SU-DHL-6 (cell line): ENCODE measurements around the gene ABCB1.

Source experiments
- H2AFZ ChIP-seq: fragments of 200-600 bp; sonication (generic); 2 replicates; pipeline ENCODE4 v1.6.1; 2014; ENCODE audit warnings: low read depth, mild to moderate bottlenecking, moderate library complexity, mixed read lengths, antibody characterized with exemption, low read length; ENCODE audit not compliant: severe bottlenecking
- H3F3A ChIP-seq: fragments of 200-600 bp; shearing (Covaris generic); 2 replicates; pipeline ENCODE4 v1.6.0; 2016; ENCODE audit warnings: antibody characterized with exemption, mild to moderate bottlenecking; ENCODE audit not compliant: insufficient read depth
- H3K27ac ChIP-seq: fragments of 200-600 bp; sonication (generic); 2 replicates; pipeline ENCODE4 v1.5.1; 2016; ENCODE audit warnings: low read depth, mild to moderate bottlenecking, low read length, moderate library complexity, mixed read lengths
- H3K27me3 ChIP-seq: fragments of 200-600 bp; sonication (generic), shearing (Covaris generic); 2 replicates; pipeline ENCODE4 v1.6.0; 2014; ENCODE audit warnings: mild to moderate bottlenecking, low read length
- H3K36me3 ChIP-seq: fragments of 200-600 bp; sonication (generic); 2 replicates; pipeline ENCODE4 v1.6.1; 2014; ENCODE audit warnings: mild to moderate bottlenecking, low read length, mixed read lengths
- H3K4me2 ChIP-seq: fragments of 300-600, 200-600 bp; shearing (Covaris generic), sonication (generic); 2 replicates; pipeline ENCODE4 v1.6.0; 2014; ENCODE audit warnings: low read length, low read depth, mild to moderate bottlenecking; ENCODE audit not compliant: poor library complexity, severe bottlenecking
- H3K4me3 ChIP-seq: fragments of 200-600 bp; sonication (generic); 2 replicates; pipeline ENCODE4 v1.5.1; 2014; ENCODE audit warnings: antibody characterized with exemption, low read length, mild to moderate bottlenecking, mixed read lengths; ENCODE audit not compliant: insufficient read depth, poor library complexity, severe bottlenecking
- H3K79me2 ChIP-seq: fragments of 200-600 bp; sonication (generic); 2 replicates; pipeline ENCODE4 v1.6.1; 2014; ENCODE audit warnings: mild to moderate bottlenecking, low read length, moderate library complexity; ENCODE audit not compliant: insufficient read depth
- H3K9ac ChIP-seq: fragments of 200-600 bp; sonication (generic); 2 replicates; pipeline ENCODE4 v1.7.0; 2014; ENCODE audit warnings: mild to moderate bottlenecking, low read length
- H3K9me2 ChIP-seq: fragments of 200-600 bp; sonication (generic); replicated peaks from 2 replicates; pipeline ENCODE4 v1.6.1; 2014; ENCODE audit warnings: low read length; ENCODE audit not compliant: insufficient read depth
- H3K9me3 ChIP-seq: fragments of 200-600 bp; sonication (generic); 2 replicates; pipeline ENCODE4 v1.6.1; 2014; ENCODE audit warnings: low read length, mixed read lengths; ENCODE audit not compliant: insufficient read depth
- H4K20me1 ChIP-seq: fragments of 200-600 bp; sonication (generic); 2 replicates; pipeline ENCODE4 v1.6.1; 2014; ENCODE audit warnings: low read depth, mild to moderate bottlenecking, antibody characterized with exemption, low read length, moderate library complexity, mixed read lengths
- EZH2phosphoT487 ChIP-seq: fragments of 200-600 bp; sonication (generic), shearing (Covaris generic); conservative IDR thresholded peaks from 2 replicates; pipeline ENCODE4 v1.6.1; 2018; ENCODE audit warnings: mild to moderate bottlenecking, antibody characterized with exemption, low read length, moderate library complexity, mixed read lengths
- TF ChIP-seq, protein P1 (sequence below): fragments of 200-600 bp; sonication (generic); IDR thresholded peaks from one replicate; pipeline ENCODE4 v1.5.1; 2017; ENCODE audit warnings: antibody characterized with exemption, mild to moderate bottlenecking, low read length, moderate library complexity; ENCODE audit not compliant: insufficient read depth, poor library complexity, severe bottlenecking

Gene ABCB1

DNA sequence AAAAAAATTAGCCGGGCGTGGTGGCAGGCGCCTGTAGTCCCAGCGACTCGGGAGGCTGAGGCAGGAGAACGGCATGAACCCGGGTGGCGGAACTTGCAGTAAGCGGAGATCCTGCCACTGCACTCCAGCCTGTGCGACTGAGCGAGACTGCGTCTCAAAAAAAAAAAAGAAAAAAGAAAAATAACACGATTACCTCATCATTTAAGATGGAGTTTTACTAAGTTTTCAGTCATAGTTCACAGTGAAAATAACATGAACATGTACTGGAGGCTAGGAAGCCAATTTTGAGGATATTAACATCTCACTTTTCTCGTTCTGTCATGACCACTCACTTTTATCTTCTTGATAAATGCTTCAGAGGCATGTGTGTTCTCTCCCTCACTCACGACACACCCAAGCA lies 24.4 kb upstream of the ABCB1 start:
- Histone ChIP-seq H3F3A (no peaks in the 10 kb centered on the region), H3K27ac (no peak overlapping the region), H3K9me2 (no peaks in the 10 kb centered on the region), H3K9ac (no peak overlapping the region), H4K20me1 (peaks cover 8% of the 10 kb centered on the region; the same call in 1 of the 2 replicates), H2AFZ (no peak overlapping the region), H3K27me3 (no peaks in the 10 kb centered on the region), H3K36me3 (no peaks in the 10 kb centered on the region), H3K79me2 (no peaks in the 10 kb centered on the region), H3K4me2 (no peak overlapping the region), H3K9me3 (no peaks in the 10 kb centered on the region), H3K4me3 (no peak overlapping the region)
- TF ChIP-seq EZH2phosphoT487 = no peak
- TF ChIP-seq, protein P1, sequence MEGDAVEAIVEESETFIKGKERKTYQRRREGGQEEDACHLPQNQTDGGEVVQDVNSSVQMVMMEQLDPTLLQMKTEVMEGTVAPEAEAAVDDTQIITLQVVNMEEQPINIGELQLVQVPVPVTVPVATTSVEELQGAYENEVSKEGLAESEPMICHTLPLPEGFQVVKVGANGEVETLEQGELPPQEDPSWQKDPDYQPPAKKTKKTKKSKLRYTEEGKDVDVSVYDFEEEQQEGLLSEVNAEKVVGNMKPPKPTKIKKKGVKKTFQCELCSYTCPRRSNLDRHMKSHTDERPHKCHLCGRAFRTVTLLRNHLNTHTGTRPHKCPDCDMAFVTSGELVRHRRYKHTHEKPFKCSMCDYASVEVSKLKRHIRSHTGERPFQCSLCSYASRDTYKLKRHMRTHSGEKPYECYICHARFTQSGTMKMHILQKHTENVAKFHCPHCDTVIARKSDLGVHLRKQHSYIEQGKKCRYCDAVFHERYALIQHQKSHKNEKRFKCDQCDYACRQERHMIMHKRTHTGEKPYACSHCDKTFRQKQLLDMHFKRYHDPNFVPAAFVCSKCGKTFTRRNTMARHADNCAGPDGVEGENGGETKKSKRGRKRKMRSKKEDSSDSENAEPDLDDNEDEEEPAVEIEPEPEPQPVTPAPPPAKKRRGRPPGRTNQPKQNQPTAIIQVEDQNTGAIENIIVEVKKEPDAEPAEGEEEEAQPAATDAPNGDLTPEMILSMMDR = no peak

DNA sequence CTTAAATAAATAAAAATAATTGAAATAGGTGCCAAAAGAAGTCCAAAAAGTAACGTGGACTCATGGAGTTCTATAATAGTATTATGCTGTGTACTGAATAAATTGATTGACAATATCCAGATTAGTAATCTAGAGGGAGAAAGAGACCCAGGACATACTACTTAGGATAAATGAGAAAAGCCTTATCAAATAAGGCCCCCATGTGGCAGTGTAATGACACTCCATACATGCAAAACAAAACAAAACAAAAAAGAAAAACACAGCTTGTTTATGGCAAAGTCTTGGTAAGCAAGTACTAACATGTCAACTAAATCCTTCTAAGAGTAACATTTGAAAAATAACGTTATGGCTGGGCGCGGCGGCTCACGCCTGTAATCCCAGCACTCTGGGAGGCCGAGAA lies 23.9 kb upstream of the ABCB1 start:
- H2AFZ ChIP-seq = no peak overlapping the region
- H3K4me3 ChIP-seq = no peak overlapping the region
- no peaks in the 10 kb centered on the region for H3K9me3 ChIP-seq
- H3K4me2 ChIP-seq = no peak overlapping the region
- H4K20me1 ChIP-seq = peaks cover 8% of the 10 kb centered on the region; the same call in 1 of the 2 replicates
- H3K27me3 ChIP-seq = no peaks in the 10 kb centered on the region
- no peaks in the 10 kb centered on the region for H3K36me3 ChIP-seq
- H3K79me2 ChIP-seq = no peaks in the 10 kb centered on the region
- H3F3A ChIP-seq = no peaks in the 10 kb centered on the region
- no peak overlapping the region for H3K27ac ChIP-seq
- no peak overlapping the region for H3K9ac ChIP-seq
- no peaks in the 10 kb centered on the region for H3K9me2 ChIP-seq
- TF ChIP-seq, protein P1 = no peak

DNA sequence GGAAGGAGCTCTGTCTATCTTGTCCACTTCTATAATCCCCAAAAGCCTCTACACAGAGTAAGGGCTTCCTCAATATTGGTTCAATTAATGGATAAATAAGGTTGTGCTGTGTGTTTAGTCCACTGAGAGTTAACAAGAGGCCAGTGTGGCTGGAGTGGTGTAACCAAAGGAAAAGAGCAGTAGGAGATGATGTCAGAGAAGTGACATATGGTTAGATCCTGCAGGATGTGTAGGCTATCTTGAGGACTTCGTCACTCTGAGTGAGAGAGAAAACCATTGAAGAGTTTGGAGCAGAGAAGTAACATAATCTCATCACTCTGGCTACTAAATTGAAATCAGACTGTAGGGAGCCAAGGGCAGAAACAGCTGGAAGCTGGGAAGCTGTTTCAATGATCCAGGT lies 14.5 kb upstream of the ABCB1 start:
- Histone ChIP-seq H3K9ac (no peak overlapping the region), H4K20me1 (no peaks in the 10 kb centered on the region), H3K9me3 (no peaks in the 10 kb centered on the region), H3K9me2 (no peaks in the 10 kb centered on the region), H3K27ac (no peak overlapping the region), H3K4me3 (no peak overlapping the region), H3F3A (no peaks in the 10 kb centered on the region), H3K27me3 (no peaks in the 10 kb centered on the region), H3K79me2 (no peaks in the 10 kb centered on the region), H3K36me3 (no peaks in the 10 kb centered on the region), H2AFZ (no peak overlapping the region), H3K4me2 (no peak overlapping the region)
- TF ChIP-seq EZH2phosphoT487 = no peak
- TF ChIP-seq, protein P1 = no peak

DNA sequence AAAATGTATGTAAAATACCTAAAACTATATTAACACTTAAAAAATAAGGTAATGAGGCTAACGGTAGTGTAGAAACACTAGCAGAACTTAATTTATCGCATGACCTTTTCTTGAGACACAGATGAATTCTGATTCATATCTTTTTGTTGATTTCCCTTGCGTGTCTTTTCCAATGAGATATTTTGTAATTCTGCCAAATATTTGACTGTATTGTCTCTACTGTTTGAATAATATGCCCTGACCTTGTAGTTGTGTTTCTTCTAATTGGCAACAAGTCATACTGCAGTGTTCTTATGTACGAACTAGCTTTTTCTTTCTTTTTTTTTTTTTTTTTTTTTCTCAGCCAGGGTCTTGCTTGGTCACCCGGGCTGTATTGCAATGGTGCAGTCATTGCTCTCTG lies 9.2 kb upstream of the ABCB1 start:
- Histone ChIP-seq H4K20me1 (no peaks in the 10 kb centered on the region), H2AFZ (no peak overlapping the region), H3K36me3 (no peaks in the 10 kb centered on the region), H3F3A (no peaks in the 10 kb centered on the region), H3K4me2 (no peak overlapping the region), H3K4me3 (no peak overlapping the region), H3K9me3 (no peaks in the 10 kb centered on the region), H3K79me2 (no peaks in the 10 kb centered on the region), H3K27me3 (no peaks in the 10 kb centered on the region), H3K9ac (no peak overlapping the region), H3K9me2 (no peaks in the 10 kb centered on the region), H3K27ac (no peak overlapping the region)
- TF ChIP-seq EZH2phosphoT487 = no peak
- TF ChIP-seq, protein P1 = no peak
